NCI-H1048 (cell line): Measurements from ENCODE around the gene CCDC106.

Source experiments
- DNase-seq: peaks from one replicate; lab custom pipeline; 2025; lab: John Stamatoyannopoulos, UW

The CCDC106 gene

GRCh38 chr19:55613930-55614710 lies 33.9 kb upstream of the CCDC106 start:
- DNase-seq, result no peak

GRCh38 chr19:55614711-55615542 lies 33.1 kb upstream of the CCDC106 start:
- no peak for DNase-seq

GRCh38 chr19:55615543-55616394 lies 32.2 kb upstream of the CCDC106 start:
- no peak for DNase-seq

- DNase-seq, result no peak
Observed at GRCh38 chr19:55616395-55616875, 31.6 kb upstream of the CCDC106 start.

- no peak for DNase-seq
Observed at GRCh38 chr19:55617426-55617825, 30.6 kb upstream of the CCDC106 start.

- DNase-seq, result no peak
Observed at GRCh38 chr19:55618426-55618825, 29.6 kb upstream of the CCDC106 start.

- DNase-seq, result no peak
Observed at GRCh38 chr19:55619286-55619685, 28.7 kb upstream of the CCDC106 start.

- DNase-seq, result no peak
Observed at GRCh38 chr19:55620410-55621204, 27.4 kb upstream of the CCDC106 start.

GRCh38 chr19:55621205-55621672 lies 26.8 kb upstream of the CCDC106 start:
- no peak for DNase-seq

GRCh38 chr19:55621673-55622231 lies 26.3 kb upstream of the CCDC106 start:
- no peak for DNase-seq

- no peak for DNase-seq
Observed at GRCh38 chr19:55622242-55622969, 25.6 kb upstream of the CCDC106 start.

- no peak for DNase-seq
Observed at GRCh38 chr19:55623130-55623529, 24.9 kb upstream of the CCDC106 start.

- DNase-seq, result no peak
Observed at GRCh38 chr19:55623561-55623960, 24.5 kb upstream of the CCDC106 start.

GRCh38 chr19:55624109-55625003 lies 23.7 kb upstream of the CCDC106 start, which contains the start of gene ZNF784:
Gene ZNF784 (minus strand): TSS chr19:55624566. CDS start chr19:55624561, 5 bp downstream.
- peak; percentile 79 for DNase-seq

GRCh38 chr19:55625004-55625326 lies 23.0 kb upstream of the CCDC106 start:
- DNase-seq, result no peak

GRCh38 chr19:55626350-55626749 lies 21.7 kb upstream of the CCDC106 start:
- no peak for DNase-seq

GRCh38 chr19:55632463-55632834 lies 15.6 kb upstream of the CCDC106 start:
- DNase-seq, result peak; percentile 86

GRCh38 chr19:55633861-55634260 lies 14.2 kb upstream of the CCDC106 start:
- no peak for DNase-seq

GRCh38 chr19:55635334-55635717 lies 12.7 kb upstream of the CCDC106 start:
- DNase-seq, result no peak
